NCI-H69 (cell line): ENCODE measurements around the gene PCDHB5.
"Not testable (repeated sequence)": the region's sequence is repeated elsewhere in the genome, so short reads cannot be mapped to it uniquely, and the experiment has no call there.

Experiments
- DNase-seq: peaks from one replicate; lab custom pipeline; 2025; lab: John Stamatoyannopoulos, UW

The PCDHB5 gene

DNA sequence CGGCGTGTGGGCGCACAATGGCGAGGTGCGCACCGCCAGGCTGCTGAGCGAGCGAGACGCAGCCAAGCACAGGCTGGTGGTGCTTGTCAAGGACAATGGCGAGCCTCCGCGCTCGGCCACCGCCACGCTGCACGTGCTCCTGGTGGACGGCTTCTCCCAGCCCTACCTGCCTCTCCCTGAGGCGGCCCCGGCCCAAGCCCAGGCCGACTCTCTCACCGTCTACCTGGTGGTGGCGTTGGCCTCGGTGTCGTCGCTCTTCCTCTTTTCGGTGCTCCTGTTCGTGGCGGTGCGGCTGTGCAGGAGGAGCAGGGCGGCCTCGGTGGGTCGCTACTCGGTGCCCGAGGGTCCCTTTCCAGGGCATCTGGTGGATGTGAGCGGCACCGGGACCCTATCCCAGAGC is 17.1 kb downstream of the PCDHB5 start:
- DNase-seq = not testable (repeated sequence)

- peak; percentile 63 for DNase-seq
These were observed 20.8 kb downstream of the PCDHB5 start for GRCh38 chr5:141155540-141156374.

GRCh38 chr5:141157356-141157755 is 22.4 kb downstream of the PCDHB5 start:
- not testable (repeated sequence) for DNase-seq

GRCh38 chr5:141157901-141158300 is 22.9 kb downstream of the PCDHB5 start:
- DNase-seq = not testable (repeated sequence)

DNA sequence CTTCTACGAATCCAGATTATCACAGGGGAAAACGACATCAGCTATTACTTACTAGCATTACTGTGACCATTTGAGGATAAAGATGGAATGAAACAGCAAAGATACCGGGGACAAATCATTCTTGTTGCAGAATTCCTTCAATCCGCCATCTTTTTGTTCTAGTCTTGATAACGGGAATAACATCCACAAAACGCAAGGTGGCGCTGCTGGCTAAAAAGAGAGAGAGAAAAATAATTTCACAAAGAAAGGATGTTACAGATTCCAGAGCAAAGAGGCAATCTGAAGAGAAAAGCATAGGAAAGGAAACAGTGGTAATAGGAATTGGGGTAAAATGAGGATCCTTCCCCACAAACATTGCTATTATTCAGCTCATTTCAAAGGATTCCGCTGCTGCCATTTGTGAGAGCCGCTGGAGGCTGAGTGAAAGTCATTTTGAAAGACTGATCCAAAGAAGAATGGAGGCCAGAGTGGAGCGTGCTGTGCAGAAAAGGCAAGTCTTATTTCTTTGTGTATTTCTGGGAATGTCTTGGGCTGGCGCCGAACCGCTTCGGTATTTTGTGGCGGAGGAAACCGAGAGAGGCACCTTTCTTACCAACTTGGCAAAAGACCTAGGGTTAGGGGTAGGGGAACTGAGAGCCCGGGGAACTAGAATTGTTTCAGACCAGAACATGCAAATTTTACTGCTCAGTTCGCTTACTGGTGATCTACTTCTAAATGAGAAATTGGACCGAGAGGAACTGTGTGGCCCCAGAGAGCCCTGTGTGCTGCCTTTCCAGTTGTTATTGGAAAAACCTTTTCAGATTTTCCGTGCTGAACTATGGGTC is 37.6 kb downstream of the PCDHB5 start, which contains the start of gene PCDHB7:
PCDHB7 (plus strand) TSS at position 264 of the 824 bp plus-strand sequence; CDS start at position 456, 192 bp downstream.
- peak; percentile 68 for DNase-seq

DNA sequence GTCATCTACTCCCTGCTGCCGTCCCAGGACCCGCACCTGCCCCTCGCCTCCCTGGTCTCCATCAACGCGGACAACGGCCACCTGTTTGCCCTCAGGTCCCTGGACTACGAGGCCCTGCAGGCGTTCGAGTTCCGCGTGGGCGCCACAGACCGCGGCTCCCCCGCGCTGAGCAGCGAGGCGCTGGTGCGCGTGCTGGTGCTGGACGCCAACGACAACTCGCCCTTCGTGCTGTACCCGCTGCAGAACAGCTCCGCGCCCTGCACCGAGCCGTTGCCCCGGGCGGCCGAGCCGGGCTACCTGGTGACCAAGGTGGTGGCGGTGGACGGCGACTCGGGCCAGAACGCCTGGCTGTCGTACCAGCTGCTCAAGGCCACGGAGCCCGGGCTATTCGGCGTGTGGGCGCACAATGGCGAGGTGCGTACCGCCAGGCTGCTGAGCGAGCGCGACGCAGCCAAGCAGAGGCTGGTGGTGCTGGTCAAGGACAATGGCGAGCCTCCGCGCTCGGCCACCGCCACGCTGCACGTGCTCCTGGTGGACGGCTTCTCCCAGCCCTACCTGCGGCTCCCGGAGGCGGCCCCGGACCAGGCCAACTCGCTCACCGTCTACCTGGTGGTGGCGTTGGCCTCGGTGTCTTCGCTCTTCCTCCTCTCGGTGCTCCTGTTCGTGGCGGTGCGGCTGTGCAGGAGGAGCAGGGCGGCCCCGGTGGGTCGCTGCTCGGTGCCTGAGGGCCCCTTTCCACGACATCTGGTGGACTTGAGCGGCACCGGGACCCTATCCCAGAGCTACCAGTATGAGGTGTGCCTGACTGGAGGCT is 39.5 kb downstream of the PCDHB5 start:
- not testable (repeated sequence) for DNase-seq

GRCh38 chr5:141175933-141176332 is 40.9 kb downstream of the PCDHB5 start:
- DNase-seq = no peak

DNA sequence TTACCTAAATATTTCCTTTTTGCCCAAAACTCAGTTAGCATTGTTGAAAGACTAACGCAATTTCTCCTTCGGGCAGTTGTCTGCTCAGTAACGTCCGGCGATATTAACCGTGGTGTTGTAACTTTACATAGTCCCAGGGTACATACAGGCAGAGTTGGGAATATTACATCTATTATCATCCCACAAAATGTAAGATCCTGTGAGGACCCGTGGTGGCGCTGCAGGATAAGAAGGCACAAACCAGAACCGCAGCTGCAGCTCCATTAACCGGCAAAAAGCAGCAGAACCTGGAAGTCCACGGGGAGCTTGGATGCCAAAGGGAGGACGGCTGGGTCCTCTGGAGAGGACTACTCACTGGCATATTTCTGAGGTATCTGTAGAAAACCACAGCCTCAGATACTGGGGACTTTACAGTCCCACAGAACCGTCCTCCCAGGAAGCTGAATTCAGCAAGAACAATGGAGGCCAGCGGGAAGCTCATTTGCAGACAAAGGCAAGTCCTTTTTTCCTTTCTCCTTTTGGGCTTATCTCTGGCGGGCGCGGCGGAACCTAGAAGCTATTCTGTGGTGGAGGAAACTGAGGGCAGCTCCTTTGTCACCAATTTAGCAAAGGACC is 42.7 kb downstream of the PCDHB5 start, which contains the start of gene PCDHB8:
PCDHB8 (plus strand) TSS at position 214 of the 615 bp plus-strand sequence; CDS start at position 459, 245 bp downstream.
- peak; percentile 69 for DNase-seq

DNA sequence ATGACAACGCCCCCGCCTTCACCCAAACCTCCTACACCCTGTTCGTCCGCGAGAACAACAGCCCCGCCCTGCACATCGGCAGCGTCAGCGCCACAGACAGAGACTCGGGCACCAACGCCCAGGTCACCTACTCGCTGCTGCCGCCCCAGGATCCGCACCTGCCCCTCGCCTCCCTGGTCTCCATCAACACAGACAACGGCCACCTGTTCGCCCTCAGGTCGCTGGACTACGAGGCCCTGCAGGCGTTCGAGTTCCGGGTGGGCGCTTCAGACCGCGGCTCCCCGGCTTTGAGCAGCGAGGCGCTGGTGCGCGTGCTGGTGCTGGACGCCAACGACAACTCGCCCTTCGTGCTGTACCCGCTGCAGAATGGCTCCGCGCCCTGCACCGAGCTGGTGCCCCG is 44.4 kb downstream of the PCDHB5 start:
- DNase-seq = not testable (repeated sequence)

- not testable (repeated sequence) for DNase-seq
These were observed 44.9 kb downstream of the PCDHB5 start for GRCh38 chr5:141179876-141180275.

GRCh38 chr5:141180313-141180712 is 45.3 kb downstream of the PCDHB5 start:
- no peak for DNase-seq

DNA sequence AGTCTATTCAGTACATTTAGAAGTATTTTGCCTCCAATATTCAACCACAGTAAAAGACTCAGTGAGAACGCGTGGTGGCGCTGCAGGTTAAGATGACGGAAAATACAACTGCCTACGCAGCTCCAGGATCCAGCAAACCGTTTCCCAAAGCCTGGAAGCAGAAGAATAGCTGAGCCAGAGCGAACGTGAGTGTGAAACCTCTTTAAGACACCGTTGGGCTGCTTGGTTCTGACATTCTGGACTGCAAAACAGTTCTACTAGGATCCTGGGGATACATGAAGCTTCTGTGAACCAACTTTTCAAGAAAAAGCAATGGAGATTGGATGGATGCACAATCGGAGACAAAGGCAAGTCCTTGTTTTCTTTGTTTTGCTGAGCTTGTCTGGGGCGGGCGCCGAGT is 47.2 kb downstream of the PCDHB5 start, which contains the start of gene PCDHB16:
PCDHB16 (plus strand) TSS at position 140 of the 400 bp plus-strand sequence; CDS start at position 313, 173 bp downstream.
- DNase-seq = peak; percentile 35

DNA sequence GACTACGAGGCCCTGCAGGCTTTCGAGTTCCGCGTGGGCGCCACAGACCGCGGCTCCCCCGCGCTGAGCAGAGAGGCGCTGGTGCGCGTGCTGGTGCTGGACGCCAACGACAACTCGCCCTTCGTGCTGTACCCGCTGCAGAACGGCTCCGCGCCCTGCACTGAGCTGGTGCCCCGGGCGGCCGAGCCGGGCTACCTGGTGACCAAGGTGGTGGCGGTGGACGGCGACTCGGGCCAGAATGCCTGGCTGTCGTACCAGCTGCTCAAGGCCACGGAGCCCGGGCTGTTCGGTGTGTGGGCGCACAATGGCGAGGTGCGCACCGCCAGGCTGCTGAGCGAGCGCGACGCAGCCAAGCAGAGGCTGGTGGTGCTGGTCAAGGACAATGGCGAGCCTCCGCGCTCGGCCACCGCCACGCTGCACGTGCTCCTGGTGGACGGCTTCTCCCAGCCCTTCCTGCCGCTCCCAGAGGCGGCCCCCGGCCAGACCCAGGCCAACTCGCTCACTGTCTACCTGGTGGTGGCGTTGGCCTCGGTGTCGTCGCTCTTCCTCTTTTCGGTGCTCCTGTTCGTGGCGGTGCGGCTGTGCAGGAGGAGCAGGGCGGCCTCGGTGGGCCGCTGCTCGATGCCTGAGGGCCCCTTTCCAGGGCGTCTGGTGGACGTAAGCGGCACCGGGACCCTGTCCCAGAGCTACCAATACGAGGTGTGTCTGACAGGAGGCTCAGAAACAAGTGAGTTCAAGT is 49.3 kb downstream of the PCDHB5 start:
- DNase-seq = not testable (repeated sequence)

DNA sequence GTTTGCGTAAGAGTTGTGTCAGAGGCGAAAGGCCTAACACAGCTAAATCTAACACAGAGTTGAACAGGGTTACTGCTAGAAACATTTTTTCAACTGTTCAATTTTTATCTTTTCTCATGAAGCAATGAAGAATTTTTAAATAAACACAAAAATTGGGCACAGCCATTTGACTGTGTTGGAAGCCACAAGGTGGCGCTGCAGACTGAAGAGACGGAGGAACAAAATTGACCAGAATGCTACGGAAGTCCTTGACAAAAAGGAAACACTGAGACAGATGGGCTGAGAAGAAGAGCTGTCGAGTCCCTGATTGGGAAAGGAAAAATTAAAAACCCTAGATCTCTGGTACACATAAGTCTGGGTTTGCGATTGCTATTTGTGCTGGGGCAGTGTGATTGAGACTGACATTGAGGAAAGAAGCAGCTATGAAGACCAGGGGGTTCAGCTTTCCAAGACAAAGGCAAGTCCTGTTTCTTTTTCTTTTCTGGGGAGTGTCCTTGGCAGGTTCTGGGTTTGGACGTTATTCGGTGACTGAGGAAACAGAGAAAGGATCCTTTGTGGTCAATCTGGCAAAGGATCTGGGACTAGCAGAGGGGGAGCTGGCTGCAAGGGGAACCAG is 52.0 kb downstream of the PCDHB5 start, which contains the start of gene PCDHB9:
PCDHB9 (plus strand) TSS at position 265 of the 616 bp plus-strand sequence; CDS start at position 423, 158 bp downstream.
- DNase-seq = peak; percentile 80
